ENCODE results near the gene CALHM4. TPM values are rescaled to one million over a fixed set of nuclear protein-coding genes. Genes with fewer than 3 reads are reported as not detected.

Gene CALHM4
- total and polyA plus RNA-seq, 2 of the 13 experiments (the other 11 are each of a cell fraction or from before 2014, with no cell fraction given), result not detected

DNA sequence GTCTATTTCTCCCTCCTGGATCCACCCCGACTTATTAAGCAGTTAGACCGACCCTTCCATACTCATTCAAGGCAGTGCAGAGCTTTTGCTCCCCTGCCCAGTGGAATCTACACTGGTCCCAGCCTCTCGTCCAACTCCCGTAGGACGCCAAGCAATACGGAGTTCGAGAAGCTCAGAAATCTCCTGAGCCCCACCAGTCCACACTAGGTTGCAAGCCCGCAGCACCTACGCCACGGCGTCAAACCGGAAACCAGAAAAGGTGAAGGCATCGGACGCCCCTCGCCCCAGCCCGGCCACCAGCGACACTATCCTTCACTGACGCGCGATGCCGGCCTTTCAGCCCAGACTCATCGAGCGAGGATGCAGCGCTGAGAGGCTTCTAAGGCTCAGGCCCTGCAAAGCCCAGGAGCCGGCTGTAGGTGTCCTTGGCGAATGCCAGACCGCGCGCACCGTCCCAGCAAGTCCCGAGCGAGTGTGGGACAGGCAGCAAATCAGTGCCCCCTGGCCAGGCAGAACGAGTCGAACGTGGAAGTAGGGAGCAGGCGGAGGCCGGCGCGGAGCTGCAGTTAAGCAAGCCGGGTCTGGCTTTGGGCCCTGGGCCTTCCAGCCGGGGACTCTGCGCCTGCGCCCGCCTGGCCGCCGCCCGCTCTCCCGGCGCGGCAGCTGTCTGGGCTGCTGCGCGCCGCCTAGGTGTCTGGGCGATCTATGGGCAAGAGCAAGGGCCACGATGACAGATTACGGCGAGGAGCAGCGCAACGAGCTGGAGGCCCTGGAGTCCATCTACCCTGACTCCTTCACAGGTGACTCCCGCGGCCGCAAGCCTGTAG is 17.5 kb downstream of the CALHM4 start, which contains the start of gene RWDD1 (continued):
- TF ChIP-seq MEF2D (CRISPR knock-in tag; IDR thresholded peaks at IDR 0.05), result peak; percentile 92
- TF ChIP-seq PHF20 (CRISPR knock-in tag; IDR thresholded peaks at IDR 0.05), result peak; percentile 98
- no peak for TF ChIP-seq NFIB (CRISPR knock-in tag; IDR thresholded peaks at IDR 0.05; ENCODE audit: borderline replicate concordance)
- peak; percentile 91 for TF ChIP-seq EED (CRISPR knock-in tag; IDR thresholded peaks at IDR 0.05)
- peak; percentile 90 for TF ChIP-seq ZBTB38 (CRISPR knock-in tag; IDR thresholded peaks at IDR 0.05)
- no peak for TF ChIP-seq ZSCAN12 (CRISPR knock-in tag; IDR thresholded peaks at IDR 0.05)
- TF ChIP-seq ZNF879 (CRISPR knock-in tag; IDR thresholded peaks at IDR 0.05), result no peak
- TF ChIP-seq ZNF143 (CRISPR knock-in tag; IDR thresholded peaks at IDR 0.05), result peak; percentile 77
- TF ChIP-seq ESRRA (CRISPR knock-in tag; IDR thresholded peaks at IDR 0.05; ENCODE audit: low read depth), result peak; percentile 86
- peak; percentile 99 for TF ChIP-seq SKI (IDR thresholded peaks at IDR 0.05; ENCODE audit: partially characterized antibody)
- no peak for TF ChIP-seq SCMH1 (CRISPR knock-in tag; IDR thresholded peaks at IDR 0.05; ENCODE audit: borderline replicate concordance)
- TF ChIP-seq, protein P1, sequence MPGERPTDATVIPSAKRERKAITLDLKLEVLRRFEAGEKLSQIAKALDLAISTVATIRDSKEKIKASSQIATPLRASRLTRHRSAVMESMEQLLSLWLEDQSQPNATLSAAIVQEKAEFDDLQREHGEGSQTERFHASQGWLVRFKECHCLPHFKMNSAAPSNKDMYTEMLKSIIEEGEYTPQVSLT (CRISPR knock-in tag; IDR thresholded peaks at IDR 0.05; ENCODE audit: borderline replicate concordance, low read depth), result 0 out of 2 replicates have a peak, but pooled peaks have one; percentile 7
- TF ChIP-seq KAT2B (IDR thresholded peaks at IDR 0.05; ENCODE audit: borderline replicate concordance, low read depth, low read length), result 0 out of 2 replicates have a peak, but pooled peaks have one; percentile 23
- no peak; the same call in 1 of the 2 replicates for TF ChIP-seq ZNF652 (CRISPR knock-in tag; IDR thresholded peaks at IDR 0.05; ENCODE audit: borderline replicate concordance, low read depth)
- TF ChIP-seq ZKSCAN5 (CRISPR knock-in tag; IDR thresholded peaks at IDR 0.05), result 0 out of 2 replicates have a peak, but pooled peaks have one; percentile 55
- TF ChIP-seq, protein P2, sequence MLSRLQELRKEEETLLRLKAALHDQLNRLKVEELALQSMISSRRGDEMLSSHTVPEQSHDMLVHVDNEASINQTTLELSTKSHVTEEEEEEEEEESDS (CRISPR knock-in tag; IDR thresholded peaks at IDR 0.05; ENCODE audit: borderline replicate concordance), result peak; percentile 84
- peak; percentile 75; the same call in 1 of the 2 replicates for TF ChIP-seq ZBTB20 (CRISPR knock-in tag; IDR thresholded peaks at IDR 0.05; ENCODE audit: borderline replicate concordance, low read depth)
- TF ChIP-seq ZMYM3 (CRISPR knock-in tag; IDR thresholded peaks at IDR 0.05), result peak; percentile 34; the same call in 1 of the 2 replicates
- TF ChIP-seq, protein P3, sequence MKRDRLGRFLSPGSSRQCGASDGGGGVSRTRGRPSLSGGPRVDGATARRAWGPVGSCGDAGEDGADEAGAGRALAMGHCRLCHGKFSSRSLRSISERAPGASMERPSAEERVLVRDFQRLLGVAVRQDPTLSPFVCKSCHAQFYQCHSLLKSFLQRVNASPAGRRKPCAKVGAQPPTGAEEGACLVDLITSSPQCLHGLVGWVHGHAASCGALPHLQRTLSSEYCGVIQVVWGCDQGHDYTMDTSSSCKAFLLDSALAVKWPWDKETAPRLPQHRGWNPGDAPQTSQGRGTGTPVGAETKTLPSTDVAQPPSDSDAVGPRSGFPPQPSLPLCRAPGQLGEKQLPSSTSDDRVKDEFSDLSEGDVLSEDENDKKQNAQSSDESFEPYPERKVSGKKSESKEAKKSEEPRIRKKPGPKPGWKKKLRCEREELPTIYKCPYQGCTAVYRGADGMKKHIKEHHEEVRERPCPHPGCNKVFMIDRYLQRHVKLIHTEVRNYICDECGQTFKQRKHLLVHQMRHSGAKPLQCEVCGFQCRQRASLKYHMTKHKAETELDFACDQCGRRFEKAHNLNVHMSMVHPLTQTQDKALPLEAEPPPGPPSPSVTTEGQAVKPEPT (CRISPR knock-in tag; IDR thresholded peaks at IDR 0.05; ENCODE audit: low read depth), result peak; percentile 97
- TF ChIP-seq, protein P4, sequence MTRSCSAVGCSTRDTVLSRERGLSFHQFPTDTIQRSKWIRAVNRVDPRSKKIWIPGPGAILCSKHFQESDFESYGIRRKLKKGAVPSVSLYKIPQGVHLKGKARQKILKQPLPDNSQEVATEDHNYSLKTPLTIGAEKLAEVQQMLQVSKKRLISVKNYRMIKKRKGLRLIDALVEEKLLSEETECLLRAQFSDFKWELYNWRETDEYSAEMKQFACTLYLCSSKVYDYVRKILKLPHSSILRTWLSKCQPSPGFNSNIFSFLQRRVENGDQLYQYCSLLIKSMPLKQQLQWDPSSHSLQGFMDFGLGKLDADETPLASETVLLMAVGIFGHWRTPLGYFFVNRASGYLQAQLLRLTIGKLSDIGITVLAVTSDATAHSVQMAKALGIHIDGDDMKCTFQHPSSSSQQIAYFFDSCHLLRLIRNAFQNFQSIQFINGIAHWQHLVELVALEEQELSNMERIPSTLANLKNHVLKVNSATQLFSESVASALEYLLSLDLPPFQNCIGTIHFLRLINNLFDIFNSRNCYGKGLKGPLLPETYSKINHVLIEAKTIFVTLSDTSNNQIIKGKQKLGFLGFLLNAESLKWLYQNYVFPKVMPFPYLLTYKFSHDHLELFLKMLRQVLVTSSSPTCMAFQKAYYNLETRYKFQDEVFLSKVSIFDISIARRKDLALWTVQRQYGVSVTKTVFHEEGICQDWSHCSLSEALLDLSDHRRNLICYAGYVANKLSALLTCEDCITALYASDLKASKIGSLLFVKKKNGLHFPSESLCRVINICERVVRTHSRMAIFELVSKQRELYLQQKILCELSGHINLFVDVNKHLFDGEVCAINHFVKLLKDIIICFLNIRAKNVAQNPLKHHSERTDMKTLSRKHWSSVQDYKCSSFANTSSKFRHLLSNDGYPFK (CRISPR knock-in tag; IDR thresholded peaks at IDR 0.05; ENCODE audit: borderline replicate concordance), result peak; percentile 98
